Neutrophil (primary cell): ENCODE measurements around the gene LRP2BP.

Source experiments
- H3K27ac ChIP-seq: fragments of 200-600 bp; sonication (generic); 2 replicates; pipeline ENCODE4 v1.5.1; 2016; ENCODE audit warnings: mild to moderate bottlenecking, moderate library complexity
- H3K27me3 ChIP-seq: fragments of 200-600 bp; sonication (generic); 2 replicates; pipeline ENCODE4 v1.6.0; 2016; ENCODE audit warnings: mild to moderate bottlenecking
- H3K36me3 ChIP-seq: fragments of 200-600 bp; sonication (generic); 2 replicates; pipeline ENCODE4 v1.5.1; 2017
- H3K4me1 ChIP-seq, 2 experiments: fragments of 200-600 bp in 1 of 2; sonication (generic) in 1 of 2; 1 replicate in 1 of 2; 2 replicates in 1 of 2; pipeline versions ENCODE4 v1.5.1 to v1.6.1; 2013 to 2016; ENCODE audit warnings: low read depth in 1 of 2, low read length in 1 of 2, mild to moderate bottlenecking in 1 of 2, moderate library complexity in 1 of 2; ENCODE audit not compliant: control insufficient read depth in 1 of 2, insufficient read depth in 1 of 2
- H3K4me3 ChIP-seq, 2 experiments: fragments of 200-600 bp in 1 of 2; sonication (generic) in 1 of 2; 1 replicate in 1 of 2; 2 replicates in 1 of 2; pipeline ENCODE4 v1.5.1; 2013 to 2016; ENCODE audit warnings: low read depth in 1 of 2, low read length in 1 of 2, mild to moderate bottlenecking in 1 of 2, moderate library complexity in 1 of 2
- H3K9me3 ChIP-seq: fragments of 200-600 bp; sonication (generic); 2 replicates; pipeline ENCODE4 v1.5.1; 2016
- TF ChIP-seq, protein P1 (sequence below): fragments of 200-600 bp; sonication (generic); IDR thresholded peaks from 2 replicates; pipeline ENCODE4 v1.5.1; 2016; ENCODE audit warnings: antibody characterized with exemption

The LRP2BP gene

DNA sequence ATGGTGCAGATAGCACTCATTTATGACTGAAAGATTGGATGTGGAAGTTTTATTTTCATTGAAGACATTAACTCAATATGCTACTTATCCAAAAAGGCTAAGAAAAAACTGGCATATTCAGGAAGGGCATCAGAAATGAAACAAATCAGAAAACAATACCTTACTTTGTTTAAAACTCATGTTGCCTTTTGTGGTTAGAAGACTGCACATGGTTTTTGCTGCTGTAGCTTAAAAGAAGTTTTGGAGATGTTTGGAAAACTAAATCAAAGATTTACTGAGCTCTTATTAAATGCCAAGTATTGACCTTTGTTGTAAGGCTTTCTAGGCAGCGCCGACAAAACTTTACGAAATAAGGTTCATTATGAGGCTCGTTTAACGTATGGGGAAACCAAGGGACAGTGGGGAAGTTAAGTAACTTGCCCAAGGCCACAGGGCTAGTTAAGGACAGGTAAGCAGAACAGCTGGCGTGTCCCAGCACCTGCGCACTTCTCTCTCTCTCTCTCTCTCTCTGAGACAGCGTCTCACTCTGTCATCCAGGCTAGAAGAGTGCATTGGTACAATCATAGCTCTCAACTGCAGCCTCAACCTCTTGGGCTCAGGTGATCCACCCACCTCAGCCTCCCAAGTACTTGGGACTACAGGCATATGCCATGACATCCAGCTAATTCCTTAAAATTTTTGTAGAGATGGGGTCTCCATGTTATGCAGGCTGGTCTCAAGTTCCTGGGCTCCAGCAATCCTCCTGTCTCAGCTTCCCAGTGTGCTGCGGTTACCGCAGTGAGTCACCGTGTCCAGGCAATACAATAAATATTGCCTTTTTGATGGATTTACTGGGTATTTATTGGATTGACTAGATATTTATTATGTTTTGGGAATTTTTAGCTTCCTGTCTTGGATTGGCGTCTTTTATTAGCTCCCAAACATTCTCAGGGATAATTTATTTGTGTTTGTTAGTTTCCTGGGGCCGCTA is 16.1 kb downstream of the LRP2BP start:
- no peak overlapping the region for H3K4me3 ChIP-seq
- peaks cover 0 to under 1% of the 10 kb centered on the region in 2 experiments for H3K4me1 ChIP-seq
- no peak overlapping the region for H3K27ac ChIP-seq
- H3K27me3 ChIP-seq, result peaks cover 37% of the 10 kb centered on the region
- TF ChIP-seq, protein P1, sequence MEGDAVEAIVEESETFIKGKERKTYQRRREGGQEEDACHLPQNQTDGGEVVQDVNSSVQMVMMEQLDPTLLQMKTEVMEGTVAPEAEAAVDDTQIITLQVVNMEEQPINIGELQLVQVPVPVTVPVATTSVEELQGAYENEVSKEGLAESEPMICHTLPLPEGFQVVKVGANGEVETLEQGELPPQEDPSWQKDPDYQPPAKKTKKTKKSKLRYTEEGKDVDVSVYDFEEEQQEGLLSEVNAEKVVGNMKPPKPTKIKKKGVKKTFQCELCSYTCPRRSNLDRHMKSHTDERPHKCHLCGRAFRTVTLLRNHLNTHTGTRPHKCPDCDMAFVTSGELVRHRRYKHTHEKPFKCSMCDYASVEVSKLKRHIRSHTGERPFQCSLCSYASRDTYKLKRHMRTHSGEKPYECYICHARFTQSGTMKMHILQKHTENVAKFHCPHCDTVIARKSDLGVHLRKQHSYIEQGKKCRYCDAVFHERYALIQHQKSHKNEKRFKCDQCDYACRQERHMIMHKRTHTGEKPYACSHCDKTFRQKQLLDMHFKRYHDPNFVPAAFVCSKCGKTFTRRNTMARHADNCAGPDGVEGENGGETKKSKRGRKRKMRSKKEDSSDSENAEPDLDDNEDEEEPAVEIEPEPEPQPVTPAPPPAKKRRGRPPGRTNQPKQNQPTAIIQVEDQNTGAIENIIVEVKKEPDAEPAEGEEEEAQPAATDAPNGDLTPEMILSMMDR, result no peak
- H3K36me3 ChIP-seq, result no peaks in the 10 kb centered on the region
- no peaks in the 10 kb centered on the region for H3K9me3 ChIP-seq

DNA sequence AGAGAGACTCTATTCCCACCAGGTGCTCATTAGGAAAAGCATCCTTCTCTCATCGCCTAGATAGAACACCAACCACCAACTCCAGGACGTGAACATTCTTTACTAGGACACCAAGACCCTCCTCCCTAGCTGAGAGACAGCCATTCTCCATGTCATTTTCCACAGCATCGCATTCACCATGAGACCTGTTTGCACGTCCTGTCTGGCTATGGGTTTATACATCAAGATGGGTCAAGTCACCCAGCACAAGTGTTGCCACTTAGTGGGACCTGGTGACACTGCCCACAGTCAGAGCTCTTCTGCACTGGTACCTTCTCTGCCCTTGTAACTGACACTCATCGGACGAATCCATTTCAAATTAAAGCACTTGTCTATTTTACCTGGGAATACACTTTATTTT is 17.5 kb downstream of the LRP2BP start:
- no peak overlapping the region for H3K4me3 ChIP-seq
- H3K36me3 ChIP-seq, result no peaks in the 10 kb centered on the region
- peaks cover 37% of the 10 kb centered on the region for H3K27me3 ChIP-seq
- no peaks in the 10 kb centered on the region for H3K4me1 ChIP-seq
- H3K27ac ChIP-seq, result no peak overlapping the region
- no peaks in the 10 kb centered on the region for H3K9me3 ChIP-seq
- TF ChIP-seq, protein P1, result no peak

DNA sequence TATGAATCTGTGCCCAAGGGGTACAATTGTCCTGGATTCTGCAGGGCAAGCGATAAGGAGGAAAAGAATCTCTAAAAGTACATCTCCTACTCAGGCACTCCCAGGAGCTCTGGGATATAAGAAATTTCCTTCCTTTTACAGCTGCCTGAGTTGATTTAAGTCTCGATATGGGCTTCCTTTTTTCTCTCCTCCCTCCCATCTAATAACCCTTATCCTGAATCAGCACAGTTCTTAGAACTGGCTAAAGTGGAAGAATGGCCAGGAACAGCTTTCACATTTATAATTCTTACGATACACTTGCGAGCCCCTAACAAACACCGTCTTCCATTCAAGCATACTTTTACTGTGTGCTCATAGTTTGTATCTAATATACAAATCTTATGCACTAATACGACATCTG is 21.2 kb downstream of the LRP2BP start:
- H3K27ac ChIP-seq, result no peak overlapping the region
- peaks cover 35% of the 10 kb centered on the region for H3K27me3 ChIP-seq
- H3K4me1 ChIP-seq, result no peaks in the 10 kb centered on the region
- no peak overlapping the region for H3K4me3 ChIP-seq
- no peaks in the 10 kb centered on the region for H3K9me3 ChIP-seq
- no peaks in the 10 kb centered on the region for H3K36me3 ChIP-seq
- TF ChIP-seq, protein P1, result no peak

DNA sequence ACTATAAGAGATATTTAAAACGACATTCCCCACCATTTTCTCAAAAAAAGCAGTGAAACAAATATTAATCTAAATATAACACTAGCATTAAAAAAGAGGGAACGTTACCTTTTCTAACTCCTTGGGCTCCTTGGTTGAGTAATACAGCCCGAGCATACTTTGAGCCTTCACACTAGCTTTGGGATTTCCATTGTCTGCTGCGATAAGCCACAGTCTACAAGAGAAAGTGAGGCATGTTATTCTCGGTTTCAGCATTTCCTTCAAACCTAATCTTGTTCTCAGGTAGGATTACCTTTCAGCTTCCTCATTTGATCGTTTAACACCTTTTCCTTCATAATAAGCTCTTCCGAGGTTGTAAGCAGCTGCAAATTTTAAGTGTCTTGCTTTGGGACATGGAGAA is 21.7 kb downstream of the LRP2BP start:
- Histone ChIP-seq H3K27me3 (peaks cover 35% of the 10 kb centered on the region), H3K36me3 (no peaks in the 10 kb centered on the region), H3K27ac (no peak overlapping the region), H3K4me1 (no peaks in the 10 kb centered on the region), H3K9me3 (no peaks in the 10 kb centered on the region), H3K4me3 (no peak overlapping the region)
- TF ChIP-seq, protein P1, result no peak

DNA sequence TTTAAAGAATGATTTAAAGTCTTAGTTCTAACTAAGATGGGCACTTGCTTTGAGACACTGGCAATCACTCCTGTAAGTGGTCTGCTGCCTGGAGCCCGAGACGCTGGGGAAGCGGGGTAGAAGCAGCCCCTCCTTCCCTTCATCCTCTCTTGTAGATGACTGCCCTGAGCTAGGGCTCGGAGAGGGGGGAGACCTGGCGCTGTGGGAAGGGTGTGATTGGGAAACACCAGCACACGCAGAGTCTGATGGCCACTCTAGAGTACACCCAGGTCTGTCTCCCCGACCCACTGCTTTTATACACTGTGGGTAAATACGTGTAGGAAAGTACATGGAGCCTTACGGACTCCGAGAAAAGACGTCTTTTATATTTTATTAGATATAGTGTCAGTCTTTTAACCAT is 24.0 kb downstream of the LRP2BP start:
- TF ChIP-seq, protein P1, result no peak
- no peaks in the 10 kb centered on the region for H3K36me3 ChIP-seq
- no peak overlapping the region for H3K27ac ChIP-seq
- peaks cover 39% of the 10 kb centered on the region for H3K27me3 ChIP-seq
- no peak overlapping the region for H3K4me3 ChIP-seq
- no peaks in the 10 kb centered on the region for H3K9me3 ChIP-seq
- no peaks in the 10 kb centered on the region for H3K4me1 ChIP-seq
